H1 (cell line): Measurements from ENCODE around the gene SLFN12L. TPM values are rescaled to one million over a fixed set of nuclear protein-coding genes. Genes with fewer than 3 reads are reported as not detected.

Experiments
- MAX ChIP-seq: IDR thresholded peaks from 2 replicates; pipeline ENCODE4 v1.6.1; 2012; ENCODE audit warnings: inconsistent platforms
- polyA plus RNA-seq, 7 experiments: library from polyadenylated mRNA; depleted of rRNA in 3 of 7; stranded (reverse) in 5 of 7; unstranded in 2 of 7; fragments of >200 nt in 5 of 7; fragments of 200-250 nt in 2 of 7; gene quantifications; 1 replicate in 5 of 7; 2 replicates in 1 of 7; 4 replicates in 1 of 7; pipeline versions ENCODE4 v1.2.1 to v1.2.3, GENCODE V29; 2011 to 2013; ENCODE audit warnings: missing spikeins in 2 of 7, mixed read lengths in 2 of 7
- total RNA-seq: library from RNA; stranded (reverse); fragmentation: NEBNext Ultra II Directional; extraction: Animal tissue kit (Norgen Biotek cat#: 25700); gene quantifications from 2 replicates; pipeline ENCODE4 v1.2.1, GENCODE V29; 2021

The SLFN12L gene
- total and polyA plus RNA-seq, 2 of the 8 experiments (the other 6 are each of a cell fraction or from before 2014, with no cell fraction given), result not detected

GRCh38 chr17:35557353-35557752, 19.9 kb upstream of the SLFN12L start (continued):
- TF ChIP-seq MAX, result no peak
